ENCODE data around the gene PFKP.

DNA sequence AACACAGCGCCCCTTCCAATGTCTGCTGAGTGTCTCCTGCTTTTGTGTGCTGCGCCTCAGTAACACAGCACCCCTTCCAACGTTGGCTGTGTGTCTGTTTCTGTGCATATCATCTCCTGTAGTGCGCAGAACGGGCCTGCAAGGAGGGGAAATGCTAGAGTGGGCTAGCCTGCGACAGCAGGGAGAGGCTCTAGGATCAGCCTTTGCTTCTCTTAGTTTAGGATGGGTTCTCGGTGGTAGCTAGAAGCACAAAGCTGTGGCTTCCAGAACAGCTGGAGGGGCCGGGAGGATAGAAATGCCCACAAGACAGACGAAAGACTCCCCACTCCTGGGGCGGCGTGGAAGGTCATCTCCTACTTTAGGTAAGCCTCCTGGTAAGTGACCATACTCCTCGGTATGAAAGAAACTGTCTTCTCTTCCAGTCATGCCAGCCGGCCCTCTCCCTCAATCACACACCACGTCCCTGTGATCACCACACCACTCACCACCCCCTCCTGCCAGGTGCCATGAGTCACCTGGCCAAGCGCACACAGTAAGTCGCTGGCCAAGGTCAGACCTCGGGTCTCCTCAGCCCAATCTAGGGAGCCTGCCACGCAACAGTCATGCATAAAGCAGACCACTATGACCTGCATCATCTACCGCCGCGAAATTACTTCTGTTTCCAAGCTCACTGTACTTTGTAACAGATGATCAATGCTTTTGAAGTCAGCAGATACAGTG is 100.4 kb downstream of the PFKP start:
- TF ChIP-seq POLR2A (IDR thresholded peaks at IDR 0.05; ENCODE audit: low read depth) (no peak), CTCF (IDR thresholded peaks at IDR 0.05) (no peak), POLR2AphosphoS5 (IDR thresholded peaks at IDR 0.05) (no peak), EP300 (IDR thresholded peaks at IDR 0.05) (no peak)

Data from esophagus muscularis mucosa (tissue), 4 donors.